Bronchial epithelial cell (primary cell): ENCODE results near the gene AQP5. TPM values are rescaled to one million over a fixed set of nuclear protein-coding genes. Genes with fewer than 3 reads are reported as not detected.

Experiments
- DNase-seq: peaks from one replicate; pipeline ENCODE4 v3.0.0-alpha.2; 2010; ENCODE audit warnings: low read depth
- FAIRE-seq: peaks from 2 replicates; lab custom pipeline; 2011; peaks lifted over from hg19 to GRCh38; lab: Jason Lieb, UNC
- H3K27me3 ChIP-seq: 2 replicates; pipeline ENCODE4 v1.5.1; 2011; ENCODE audit warnings: low read length; ENCODE audit not compliant: control insufficient read depth, insufficient read depth
- H3K36me3 ChIP-seq: 2 replicates; pipeline ENCODE4 v1.5.1; 2011; ENCODE audit warnings: low read length; ENCODE audit not compliant: control insufficient read depth, insufficient read depth
- H3K4me3 ChIP-seq: 2 replicates; pipeline ENCODE4 v1.5.1; 2011; ENCODE audit warnings: mild to moderate bottlenecking, low read depth, low read length, control low read depth
- total RNA-seq: library from RNA; depleted of rRNA; stranded (reverse); fragments of >200 nt; gene quantifications from 2 replicates; pipeline ENCODE4 v1.2.1, GENCODE V29; 2014
- TF ChIP-seq, protein P1 (sequence below): IDR thresholded peaks from 2 replicates; pipeline ENCODE4 v1.5.1; 2011; ENCODE audit warnings: mild to moderate bottlenecking, moderate library complexity, low read length, control low read depth, inconsistent platforms; ENCODE audit not compliant: insufficient read depth, severe bottlenecking

The AQP5 gene
- total RNA-seq, 1 donor from 2014 or later = 1.3 TPM

DNA sequence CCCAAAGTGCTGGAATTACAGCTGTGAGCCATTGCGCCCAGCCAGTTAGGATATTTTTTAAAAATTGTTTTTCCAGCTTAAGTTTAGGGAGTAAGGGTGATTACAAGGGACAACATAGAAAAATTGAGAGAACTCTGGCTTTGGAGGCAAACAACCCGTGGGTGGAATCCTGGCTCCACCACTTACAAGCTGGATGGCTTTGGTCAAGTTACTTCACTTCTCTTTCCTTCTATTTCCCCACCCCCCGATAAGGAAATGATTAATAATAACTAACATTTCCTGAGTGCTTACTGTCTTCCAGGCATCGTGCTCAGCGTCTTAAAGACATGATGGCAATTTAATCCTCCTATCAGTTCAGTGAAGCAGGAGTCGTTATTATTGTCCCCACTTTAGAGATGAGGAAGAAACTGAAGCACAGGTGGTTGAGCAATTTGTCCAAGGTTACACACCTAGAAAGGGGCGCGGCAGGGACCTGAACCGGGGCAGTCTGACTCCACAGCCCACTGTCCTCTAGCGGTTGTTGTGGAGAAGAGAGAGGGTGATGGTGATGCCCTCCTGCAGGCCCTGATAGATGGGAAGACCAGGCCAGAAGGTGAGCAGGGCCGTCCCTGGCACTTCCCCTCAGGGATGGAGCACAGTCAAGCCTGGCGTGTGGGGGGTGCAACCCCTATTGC lies 41.3 kb upstream of the AQP5 start:
- FAIRE-seq = no peak
- Histone ChIP-seq H3K36me3 (no peaks in the 10 kb centered on the region), H3K27me3 (no peaks in the 10 kb centered on the region), H3K4me3 (no peak overlapping the region)
- peak; percentile 73 for DNase-seq
- TF ChIP-seq, protein P1, sequence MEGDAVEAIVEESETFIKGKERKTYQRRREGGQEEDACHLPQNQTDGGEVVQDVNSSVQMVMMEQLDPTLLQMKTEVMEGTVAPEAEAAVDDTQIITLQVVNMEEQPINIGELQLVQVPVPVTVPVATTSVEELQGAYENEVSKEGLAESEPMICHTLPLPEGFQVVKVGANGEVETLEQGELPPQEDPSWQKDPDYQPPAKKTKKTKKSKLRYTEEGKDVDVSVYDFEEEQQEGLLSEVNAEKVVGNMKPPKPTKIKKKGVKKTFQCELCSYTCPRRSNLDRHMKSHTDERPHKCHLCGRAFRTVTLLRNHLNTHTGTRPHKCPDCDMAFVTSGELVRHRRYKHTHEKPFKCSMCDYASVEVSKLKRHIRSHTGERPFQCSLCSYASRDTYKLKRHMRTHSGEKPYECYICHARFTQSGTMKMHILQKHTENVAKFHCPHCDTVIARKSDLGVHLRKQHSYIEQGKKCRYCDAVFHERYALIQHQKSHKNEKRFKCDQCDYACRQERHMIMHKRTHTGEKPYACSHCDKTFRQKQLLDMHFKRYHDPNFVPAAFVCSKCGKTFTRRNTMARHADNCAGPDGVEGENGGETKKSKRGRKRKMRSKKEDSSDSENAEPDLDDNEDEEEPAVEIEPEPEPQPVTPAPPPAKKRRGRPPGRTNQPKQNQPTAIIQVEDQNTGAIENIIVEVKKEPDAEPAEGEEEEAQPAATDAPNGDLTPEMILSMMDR = no peak

DNA sequence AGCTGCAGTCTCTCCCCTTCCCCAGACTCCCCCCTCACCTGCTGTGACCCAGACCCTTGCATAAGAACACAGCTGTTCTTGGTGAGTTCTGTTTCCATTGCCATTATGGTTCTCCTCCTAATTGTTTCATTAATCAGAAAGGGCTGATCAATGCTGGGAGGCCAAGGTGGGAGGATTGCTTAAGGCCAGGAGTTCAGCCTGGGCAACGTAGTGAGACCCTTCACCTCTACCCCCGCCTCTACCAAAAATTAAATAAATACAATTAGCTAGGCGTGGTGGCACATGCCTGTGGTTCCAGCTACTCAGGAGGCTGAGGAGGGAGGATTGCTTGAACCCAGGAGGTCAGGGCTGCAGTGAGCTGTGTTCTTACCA lies 40.8 kb upstream of the AQP5 start:
- DNase-seq (no peak), FAIRE-seq (no peak)
- no peak overlapping the region for H3K4me3 ChIP-seq
- TF ChIP-seq, protein P1 = no peak
- H3K36me3 ChIP-seq = no peaks in the 10 kb centered on the region
- H3K27me3 ChIP-seq = no peaks in the 10 kb centered on the region

DNA sequence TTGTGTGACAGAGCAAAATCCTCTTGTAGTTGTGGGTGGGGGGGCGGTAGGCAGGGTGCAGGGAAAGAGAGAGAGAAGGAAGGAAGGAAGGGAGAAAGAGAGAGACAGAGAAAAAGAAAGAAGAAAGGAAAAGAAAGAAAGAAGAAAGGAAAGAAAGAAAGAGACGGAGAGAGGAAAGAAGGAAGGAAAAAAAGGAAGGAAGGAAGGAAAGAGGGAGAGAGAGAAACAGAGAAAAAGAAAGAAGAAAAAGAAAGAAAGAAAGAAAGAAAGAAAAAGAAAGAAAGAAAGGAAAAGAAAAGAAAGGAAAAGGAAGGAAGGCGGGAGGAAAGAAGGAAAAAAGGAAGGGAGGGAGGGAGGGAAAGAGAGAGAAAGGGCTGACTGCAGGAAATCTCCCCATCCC lies 40.4 kb upstream of the AQP5 start:
- no peak for FAIRE-seq
- H3K36me3 ChIP-seq = no peaks in the 10 kb centered on the region
- no peaks in the 10 kb centered on the region for H3K27me3 ChIP-seq
- no peak for DNase-seq
- H3K4me3 ChIP-seq = no peak overlapping the region
- TF ChIP-seq, protein P1 = no peak

DNA sequence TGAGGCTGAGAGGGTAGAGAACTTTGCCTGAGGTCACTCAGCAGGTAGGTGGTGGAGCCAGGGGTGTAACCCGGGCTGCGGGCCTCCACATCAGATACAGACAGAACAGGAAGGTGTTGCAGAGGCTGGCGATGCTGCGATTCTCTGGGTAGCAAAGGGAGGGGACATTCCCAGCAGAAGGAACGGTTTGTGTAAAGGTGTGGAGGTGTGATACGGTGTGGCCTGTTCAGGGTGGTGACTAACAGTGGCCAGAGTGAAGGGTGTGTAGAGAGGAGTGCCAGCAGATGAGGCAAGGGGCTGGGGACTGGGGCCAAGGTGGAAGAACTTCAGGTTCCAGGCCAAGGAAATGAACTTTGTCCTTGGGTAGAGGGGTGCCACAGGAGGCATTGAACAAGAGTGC lies 39.7 kb upstream of the AQP5 start:
- TF ChIP-seq, protein P1 = no peak
- FAIRE-seq (peak; percentile 23), DNase-seq (peak; percentile 28)
- H3K27me3 ChIP-seq = no peaks in the 10 kb centered on the region
- H3K4me3 ChIP-seq = no peak overlapping the region
- no peaks in the 10 kb centered on the region for H3K36me3 ChIP-seq

DNA sequence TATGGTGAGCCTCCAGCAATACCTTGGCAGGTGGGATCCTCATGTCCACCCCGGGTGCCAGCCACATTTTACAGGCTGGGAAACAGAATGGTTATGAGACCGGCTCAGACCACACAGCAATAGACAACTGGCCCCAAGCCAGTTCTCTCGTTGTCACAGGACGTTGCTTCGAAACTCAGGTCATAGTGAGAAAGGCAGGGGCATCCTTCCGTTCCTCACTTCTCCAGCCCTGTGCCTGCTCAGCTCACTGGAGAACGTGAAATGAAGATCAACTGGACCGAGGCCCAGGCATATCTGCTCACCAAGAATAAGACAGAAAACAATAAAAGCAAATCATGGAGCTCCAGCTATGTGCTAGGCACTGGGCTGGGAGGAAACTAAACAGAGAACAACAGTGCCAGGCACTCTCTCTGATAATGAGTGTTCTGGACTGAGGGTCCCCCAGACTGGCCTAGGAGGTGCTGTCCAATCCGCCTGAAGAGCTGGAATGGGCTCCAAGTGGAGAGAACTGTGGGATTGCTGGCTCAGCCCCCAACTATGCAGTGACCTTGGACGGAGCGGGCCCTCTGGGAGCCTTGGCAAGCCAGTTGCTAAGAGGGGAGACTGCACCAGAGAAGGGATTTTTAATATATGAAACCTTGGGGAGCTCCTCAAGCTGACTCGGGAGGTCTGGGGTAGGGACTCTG lies 39.2 kb upstream of the AQP5 start:
- H3K27me3 ChIP-seq = no peaks in the 10 kb centered on the region
- FAIRE-seq (peak; percentile 75), DNase-seq (no peak)
- no peaks in the 10 kb centered on the region for H3K36me3 ChIP-seq
- TF ChIP-seq, protein P1 = no peak
- H3K4me3 ChIP-seq = no peak overlapping the region
